Putamen (tissue), 1 donor: ENCODE results near the gene GIMAP6.
"Not testable (repeated sequence)": the region's sequence is repeated elsewhere in the genome, so short reads cannot be mapped to it uniquely, and the experiment has no call there.

Experiments
- DNase-seq: peaks from one replicate; pipeline ENCODE4 v3.0.0-alpha.2; 2016; ENCODE audit warnings: low spot score

The GIMAP6 gene

DNA sequence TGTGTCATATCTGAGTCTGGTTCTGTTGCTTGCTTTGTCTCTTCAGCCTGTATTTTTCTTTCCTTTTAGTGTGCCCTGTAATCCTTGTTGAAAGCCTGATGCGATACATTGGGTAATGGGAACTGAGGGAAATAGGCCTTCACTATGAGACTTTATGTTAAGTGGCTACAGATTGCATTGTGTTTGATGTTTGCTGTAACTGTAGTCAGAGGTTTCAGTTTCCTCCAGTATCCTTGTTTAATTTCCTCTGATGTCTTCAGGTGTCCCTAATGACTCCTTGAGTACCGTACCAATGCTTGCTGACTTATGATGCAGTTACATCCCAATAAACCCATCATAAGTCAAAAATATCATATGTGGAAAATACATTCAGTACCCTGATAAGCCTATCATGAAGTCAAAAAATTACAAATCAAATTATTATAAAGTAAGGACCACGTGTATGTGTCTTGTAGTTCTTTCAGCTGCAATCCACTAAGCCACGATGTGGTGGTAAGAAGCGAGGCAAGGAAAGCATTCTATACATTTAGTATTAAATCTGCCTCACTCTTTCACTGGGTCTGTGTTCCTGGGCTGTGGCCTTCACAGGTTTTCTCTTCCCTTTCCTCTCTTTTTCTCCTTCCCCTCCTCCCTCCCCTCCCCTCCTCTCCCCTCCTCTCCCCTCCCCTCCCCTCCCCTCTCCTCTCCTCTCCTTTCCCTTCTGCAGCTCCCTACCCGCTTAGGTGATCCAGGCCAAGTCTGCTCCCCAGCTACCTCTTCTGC, 13.3 kb upstream of the GIMAP6 start:
- no peak for DNase-seq

GRCh38 chr7:150642926-150643325, 10.7 kb upstream of the GIMAP6 start:
- DNase-seq, result no peak

- DNase-seq, result no peak
Measured at GRCh38 chr7:150641854-150642253, 9.7 kb upstream of the GIMAP6 start.

DNA sequence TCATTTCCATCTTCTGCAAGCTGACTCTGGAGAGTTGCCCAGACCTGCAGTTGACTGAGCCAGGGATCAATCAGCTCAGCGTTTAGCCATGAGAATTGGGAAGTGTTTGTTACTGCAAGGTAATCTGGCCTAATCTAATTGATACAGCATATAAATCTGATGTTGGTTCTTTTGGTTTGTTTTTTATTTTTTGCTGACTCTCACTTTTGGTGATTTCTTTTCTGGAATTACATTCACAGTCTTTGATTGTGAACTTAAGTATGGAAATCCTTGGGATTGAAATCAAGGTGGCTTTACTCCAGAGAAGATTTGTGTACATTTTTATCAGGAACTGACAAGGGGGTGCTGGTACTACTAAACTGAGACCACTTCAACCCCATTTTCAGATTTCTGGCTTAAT, 1.7 kb upstream of the GIMAP6 start:
- no peak for DNase-seq

DNA sequence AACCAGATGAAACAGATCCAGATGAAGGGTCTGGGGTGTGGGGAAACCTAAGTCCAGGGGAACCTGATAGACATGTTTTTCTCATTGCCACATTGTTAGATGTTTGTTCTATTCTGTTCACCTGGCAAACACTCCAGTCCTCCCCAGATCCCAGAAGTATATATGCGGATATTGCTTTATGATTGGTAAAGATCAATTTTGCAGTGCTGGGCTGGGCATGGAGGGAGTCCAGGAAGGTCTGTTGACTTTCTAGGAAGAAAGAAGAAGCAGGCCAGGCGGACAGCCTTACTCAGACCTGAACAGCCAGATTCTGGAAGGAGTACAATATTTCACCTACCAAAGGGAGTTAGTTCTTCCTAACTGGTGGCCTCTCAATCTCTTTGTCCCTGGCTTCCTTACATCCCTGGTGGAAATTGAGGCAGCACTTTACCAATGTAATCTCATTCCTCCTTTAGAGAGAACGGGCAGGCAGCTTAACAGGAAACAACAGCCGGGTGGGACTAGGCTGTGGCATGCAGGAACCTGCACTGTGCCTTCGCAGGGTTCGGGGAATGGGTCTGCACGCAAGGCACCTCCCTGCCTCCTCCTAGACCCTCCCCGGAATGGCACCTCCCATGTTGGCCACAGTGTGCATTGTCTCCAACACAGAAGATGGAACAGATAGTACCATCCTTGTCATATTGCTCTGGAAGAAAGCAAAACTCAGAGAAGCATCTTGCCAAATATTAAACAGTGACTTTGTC, 930 bp downstream of the GIMAP6 start:
- DNase-seq, result no peak

DNA sequence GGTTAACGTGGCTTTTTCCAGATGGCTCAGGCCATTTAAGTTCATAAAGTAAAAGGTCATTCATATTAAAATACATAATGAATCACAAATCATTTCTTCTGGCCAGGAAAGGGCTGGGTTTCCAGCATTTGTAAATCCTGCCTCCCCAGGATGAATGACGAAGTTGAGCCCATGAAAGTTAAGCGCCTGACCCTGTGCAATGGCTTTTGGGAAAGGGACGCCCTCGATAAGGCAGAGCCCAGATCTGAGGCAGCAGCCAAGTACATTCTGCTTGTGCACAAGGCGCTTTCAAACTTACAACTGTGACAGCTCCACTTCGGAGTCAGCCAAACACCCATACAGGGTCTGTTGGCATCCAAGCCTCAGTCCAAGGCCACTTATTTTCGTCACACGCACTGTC, 2.8 kb downstream of the GIMAP6 start:
- no peak for DNase-seq

GRCh38 chr7:150627959-150628358, 4.2 kb downstream of the GIMAP6 start:
- no peak for DNase-seq

- no peak for DNase-seq
Measured at GRCh38 chr7:150626696-150627095, 5.5 kb downstream of the GIMAP6 start.

GRCh38 chr7:150621376-150621775, 10.8 kb downstream of the GIMAP6 start:
- DNase-seq, result no peak

DNA sequence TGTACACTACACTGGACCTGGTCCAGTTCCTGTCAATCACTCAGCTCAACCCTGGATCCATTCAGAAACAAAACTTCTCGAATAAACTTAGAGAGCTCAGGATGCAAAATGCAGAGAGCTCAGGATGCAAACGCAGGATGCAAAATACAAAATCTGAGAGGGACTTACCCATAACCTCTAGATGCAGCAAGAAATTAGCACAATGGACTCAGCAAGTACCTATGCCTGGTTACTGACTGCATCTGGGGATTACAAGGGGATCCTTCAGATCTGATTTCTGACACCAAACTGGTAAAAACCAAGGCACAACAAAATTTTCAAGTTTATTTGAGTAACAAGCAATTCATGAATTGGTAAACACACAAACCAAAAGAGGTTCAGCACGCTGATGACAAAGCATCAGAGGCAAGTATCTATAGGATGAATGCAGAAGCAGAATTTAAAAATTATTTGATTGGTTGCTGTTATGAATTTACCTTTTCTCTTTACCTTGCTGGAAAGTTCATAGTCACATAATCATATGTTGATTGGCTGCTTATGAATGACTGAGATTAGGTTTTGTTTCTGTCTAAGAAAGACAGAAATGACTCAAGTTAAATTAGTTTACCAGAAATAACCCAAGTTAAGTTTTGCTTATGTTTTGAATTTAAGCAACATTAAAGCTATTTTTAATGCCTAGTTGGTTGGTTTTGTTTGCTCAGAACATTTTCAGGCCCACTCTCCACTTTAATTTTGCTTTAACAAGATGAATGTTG, 11.4 kb downstream of the GIMAP6 start:
- DNase-seq, result no peak

DNA sequence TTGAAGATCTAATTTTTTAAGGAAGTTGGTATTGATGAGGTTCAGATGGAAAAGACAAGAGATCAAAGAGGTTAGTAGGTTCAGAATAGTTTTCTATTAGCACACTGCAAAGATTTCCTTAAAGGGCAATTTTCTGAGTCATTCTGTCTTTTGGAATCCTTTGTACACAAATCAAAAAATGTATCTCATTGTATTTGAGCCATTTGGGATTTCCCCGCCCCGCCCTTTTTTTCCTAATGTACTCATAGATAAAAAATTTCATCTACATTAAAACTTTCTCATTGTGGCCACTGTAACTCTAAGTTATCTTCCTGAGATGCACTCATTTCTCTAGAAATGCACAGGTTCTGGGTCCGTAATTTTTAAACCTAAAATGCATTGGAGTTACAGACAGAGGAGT, 12.1 kb downstream of the GIMAP6 start:
- no peak for DNase-seq

DNA sequence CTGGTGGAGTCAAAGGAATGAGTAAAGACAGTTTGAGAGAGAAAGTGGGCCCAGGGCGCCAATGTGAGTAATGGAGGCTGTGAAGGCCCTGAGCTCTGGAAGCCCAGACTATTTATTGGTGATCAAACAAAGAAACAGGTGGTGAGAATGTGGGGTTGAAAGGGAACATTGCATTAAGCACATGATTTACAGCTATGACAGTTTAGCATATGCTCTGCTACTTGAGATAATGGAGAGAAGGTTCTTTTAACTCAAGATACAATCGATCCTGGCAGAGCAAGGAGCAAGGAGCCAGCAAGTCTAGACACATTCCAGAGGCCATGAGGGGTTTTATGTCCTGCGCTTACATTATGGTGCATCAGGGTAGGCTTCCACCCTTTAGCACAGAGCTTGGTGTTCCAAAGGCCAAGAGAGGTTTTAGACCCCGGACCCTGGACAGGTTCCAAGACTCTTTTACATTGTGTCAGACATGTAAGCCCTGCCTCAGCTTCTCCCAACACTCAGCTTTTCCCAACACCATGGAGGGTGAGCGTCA, 16.9 kb downstream of the GIMAP6 start:
- not testable (repeated sequence) for DNase-seq

DNA sequence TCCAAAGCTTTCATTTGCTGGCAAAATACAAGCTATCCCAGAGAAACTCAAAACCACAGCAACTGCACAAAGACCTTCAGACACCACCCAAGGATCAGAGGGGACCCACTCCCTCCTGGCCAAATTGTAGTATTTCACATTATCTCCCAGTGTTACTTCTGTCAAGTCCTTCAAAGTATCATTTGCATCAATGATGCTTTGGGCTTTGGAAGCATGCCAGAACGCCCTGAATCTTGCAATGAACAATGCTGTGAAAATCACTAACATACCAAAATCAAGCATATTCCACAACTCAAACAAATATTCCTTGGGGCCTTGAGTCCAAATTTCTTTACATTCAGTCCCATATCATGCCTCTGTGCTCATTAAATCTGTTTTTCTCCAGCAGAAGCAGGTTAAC, 17.8 kb downstream of the GIMAP6 start:
- DNase-seq, result not testable (repeated sequence)

GRCh38 chr7:150613880-150614279, 18.3 kb downstream of the GIMAP6 start:
- no peak for DNase-seq

DNA sequence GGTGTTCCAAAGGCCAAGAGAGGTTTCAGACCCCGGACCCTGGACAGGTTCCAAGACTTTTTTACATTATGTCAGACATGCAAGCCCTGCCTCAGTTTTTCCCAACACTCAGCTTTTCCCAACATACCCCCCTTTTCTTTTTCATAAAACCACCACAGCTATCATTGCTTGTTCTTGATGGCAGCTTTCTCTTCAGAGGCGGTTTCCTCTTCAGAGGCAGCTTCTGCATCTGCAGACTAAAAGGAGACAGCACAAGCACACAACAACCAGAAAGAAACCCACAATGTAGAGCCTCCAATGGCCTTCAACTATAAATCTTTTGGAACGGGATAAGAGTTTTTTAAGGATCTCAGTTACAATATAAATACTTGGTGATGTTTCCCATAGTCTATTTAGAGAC, 19.3 kb downstream of the GIMAP6 start:
- no peak for DNase-seq

- no peak for DNase-seq
Measured at GRCh38 chr7:150610233-150610632, 22.0 kb downstream of the GIMAP6 start.

- DNase-seq, result not testable (repeated sequence)
Measured at GRCh38 chr7:150603600-150603999, 28.6 kb downstream of the GIMAP6 start.

- no peak for DNase-seq
Measured at GRCh38 chr7:150595361-150595760, 36.8 kb downstream of the GIMAP6 start.

GRCh38 chr7:150594805-150595204, 37.4 kb downstream of the GIMAP6 start:
- DNase-seq, result no peak

GRCh38 chr7:150587551-150587950, 44.6 kb downstream of the GIMAP6 start:
- no peak for DNase-seq

DNA sequence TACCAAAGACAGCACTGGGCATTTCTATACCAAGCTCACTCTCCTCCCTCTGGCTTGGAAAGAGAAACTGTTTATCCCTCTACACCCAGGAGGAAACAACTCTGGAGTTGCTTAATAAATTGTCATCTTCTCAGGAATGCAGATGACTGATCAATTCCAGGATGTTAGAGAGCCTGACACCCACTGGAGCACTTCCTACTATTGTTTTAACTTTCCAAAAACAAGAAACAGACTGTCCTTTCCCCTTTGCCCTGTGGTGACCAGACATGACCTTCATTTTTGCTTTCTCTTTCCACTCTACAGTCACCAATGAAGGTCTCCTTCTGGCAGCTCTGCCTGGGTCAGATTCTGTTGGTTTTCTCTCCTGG, 45.4 kb downstream of the GIMAP6 start:
- DNase-seq, result no peak

GRCh38 chr7:150586068-150586784, 46.0 kb downstream of the GIMAP6 start:
- DNase-seq, result no peak
